ENCODE measurements around the gene LIPK. TPM values are rescaled to one million over a fixed set of nuclear protein-coding genes. Genes with fewer than 3 reads are reported as not detected.
"Not testable (repeated sequence)": the region's sequence is repeated elsewhere in the genome, so short reads cannot be mapped to it uniquely, and the experiment has no call there.

The LIPK gene
- polyA plus RNA-seq, 6 donors from 2014 or later: not detected

GRCh38 chr10:88733215-88733614 lies 27.2 kb downstream of the LIPK start:
- Mint-ChIP-seq H3K4me3 (no peak overlapping the region), H3K27me3 (peaks cover 0 to 6% (median 2%) of the 10 kb centered on the region in 3 donors), H3K27ac (no peak overlapping the region), H3K4me1 (peaks cover 7 to 16% (median 10%) of the 10 kb centered on the region in 3 donors), H3K9me3 (no peaks in the 10 kb centered on the region), H3K36me3 (no peaks in the 10 kb centered on the region)
- peak; percentile 43 to 49 for ATAC-seq (ENCODE audit: low read depth in 2 of 2)
- no peak for DNase-seq

DNA sequence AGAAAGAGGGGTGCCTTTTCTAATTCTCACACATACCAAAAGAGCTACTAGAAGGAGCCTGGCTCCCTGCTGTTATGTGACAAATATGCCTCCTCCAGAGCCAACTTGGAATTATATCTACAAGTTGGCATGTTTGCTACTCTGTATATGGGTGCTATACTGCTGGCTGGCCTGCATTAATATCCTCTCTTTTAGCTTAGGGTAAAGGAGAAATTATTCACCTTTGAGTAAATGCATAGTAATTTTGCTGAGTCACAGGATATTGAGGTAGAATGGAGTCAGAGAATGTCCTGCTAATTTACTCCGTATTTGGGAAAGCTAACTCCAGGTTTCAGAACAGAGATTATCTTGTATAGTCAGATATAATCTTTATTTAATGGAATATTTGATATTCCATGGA lies 29.6 kb downstream of the LIPK start:
- DNase-seq: no peak
- Mint-ChIP-seq H3K4me3 (no peak overlapping the region), H3K4me1 (peaks cover 7 to 16% (median 10%) of the 10 kb centered on the region in 3 donors), H3K27ac (no peak overlapping the region), H3K9me3 (no peaks in the 10 kb centered on the region), H3K36me3 (no peaks in the 10 kb centered on the region), H3K27me3 (peaks cover 7 to 26% (median 8%) of the 10 kb centered on the region in 3 donors)
- ATAC-seq (ENCODE audit: low read depth in 2 of 2): no peak

DNA sequence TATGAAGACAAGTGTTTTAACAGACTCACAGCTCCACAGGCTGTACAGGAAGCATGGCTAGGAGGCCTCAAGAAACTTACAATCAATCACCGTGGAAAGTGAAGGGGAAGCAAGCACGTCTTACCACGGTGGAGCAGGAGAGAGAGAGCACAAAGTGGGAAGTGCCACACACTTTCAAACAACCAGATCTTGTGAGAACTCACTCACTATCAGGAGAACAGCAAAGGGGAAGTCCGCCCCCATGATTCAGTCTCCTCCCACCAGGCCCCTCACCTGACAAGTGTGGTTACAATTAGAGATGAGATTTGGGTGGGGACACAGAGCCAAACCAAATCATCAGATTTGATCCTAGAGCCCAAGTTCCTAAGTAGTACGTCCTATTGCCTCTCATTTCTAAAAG lies 35.9 kb downstream of the LIPK start:
- Mint-ChIP-seq H3K27ac (peak overlapping the region in 1 of 6 donors; percentile 19), H3K27me3 (peaks cover 18 to 57% (median 36%) of the 10 kb centered on the region in 3 donors), H3K36me3 (peaks cover 4 to 12% of the 10 kb centered on the region in 2 donors), H3K9me3 (peaks cover 0 to 22% (median 10%) of the 10 kb centered on the region in 7 donors)
- DNase-seq, H3K4me1 Mint-ChIP-seq, H3K4me3 Mint-ChIP-seq: not testable (repeated sequence)
- ATAC-seq (ENCODE audit: low read depth in 2 of 2): peak in 1 of 2 donors; percentile 13

DNA sequence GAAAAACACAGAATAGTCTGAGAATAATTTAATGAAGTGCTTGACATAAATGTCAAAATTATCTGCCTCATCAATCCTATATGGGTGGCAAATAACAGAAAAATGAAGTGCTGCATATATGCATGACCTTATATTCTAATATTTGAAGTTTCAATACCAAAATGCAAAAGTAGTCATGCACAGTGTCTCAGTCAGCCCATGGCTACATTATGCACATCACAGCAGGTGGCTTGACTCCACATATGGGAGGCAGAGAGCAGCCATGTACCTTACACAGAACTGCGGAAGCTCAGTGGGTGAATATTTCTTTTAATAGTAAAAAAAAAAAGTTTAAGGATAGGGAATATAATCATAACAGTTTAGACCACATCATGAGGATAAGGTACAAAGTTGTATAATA lies 36.4 kb downstream of the LIPK start:
- H3K27ac Mint-ChIP-seq: no peak overlapping the region
- ATAC-seq (ENCODE audit: low read depth in 2 of 2): no peak
- no peak for DNase-seq
- H3K27me3 Mint-ChIP-seq: peaks cover 18 to 57% (median 39%) of the 10 kb centered on the region in 3 donors
- H3K36me3 Mint-ChIP-seq: peaks cover 4 to 12% of the 10 kb centered on the region in 2 donors
- H3K9me3 Mint-ChIP-seq: peaks cover 0 to 22% (median 10%) of the 10 kb centered on the region in 7 donors
- no peak overlapping the region for H3K4me3 Mint-ChIP-seq
- H3K4me1 Mint-ChIP-seq: peaks cover 0 to 6% (median 4%) of the 10 kb centered on the region in 3 donors

DNA sequence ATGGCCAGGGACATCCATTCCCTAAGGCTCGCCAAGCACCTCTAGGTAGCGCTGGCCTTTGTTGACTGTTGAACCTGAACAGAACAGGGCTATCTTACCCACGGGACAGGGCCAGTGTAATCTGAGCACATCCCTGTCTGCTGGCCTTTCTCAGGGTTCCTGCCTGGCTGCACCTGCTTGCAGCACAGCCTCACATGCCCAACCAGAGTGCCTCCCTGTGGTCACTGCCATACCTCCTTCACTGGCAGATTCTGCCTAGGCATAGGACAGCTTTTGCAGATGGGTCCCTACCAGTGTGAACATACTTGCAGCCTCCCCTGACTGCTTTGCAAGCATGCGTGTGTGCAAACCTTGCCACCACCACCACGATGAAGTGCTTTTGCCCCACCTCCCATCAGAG lies 38.0 kb downstream of the LIPK start:
- DNase-seq: no peak
- Mint-ChIP-seq H3K4me3 (no peak overlapping the region), H3K27ac (no peak overlapping the region), H3K9me3 (peaks cover 0 to 22% (median 11%) of the 10 kb centered on the region in 7 donors), H3K4me1 (peaks cover 0 to 6% (median 4%) of the 10 kb centered on the region in 3 donors), H3K27me3 (peaks cover 14 to 51% (median 32%) of the 10 kb centered on the region in 3 donors), H3K36me3 (peaks cover 4 to 12% of the 10 kb centered on the region in 2 donors)
- no peak for ATAC-seq (ENCODE audit: low read depth in 2 of 2)

DNA sequence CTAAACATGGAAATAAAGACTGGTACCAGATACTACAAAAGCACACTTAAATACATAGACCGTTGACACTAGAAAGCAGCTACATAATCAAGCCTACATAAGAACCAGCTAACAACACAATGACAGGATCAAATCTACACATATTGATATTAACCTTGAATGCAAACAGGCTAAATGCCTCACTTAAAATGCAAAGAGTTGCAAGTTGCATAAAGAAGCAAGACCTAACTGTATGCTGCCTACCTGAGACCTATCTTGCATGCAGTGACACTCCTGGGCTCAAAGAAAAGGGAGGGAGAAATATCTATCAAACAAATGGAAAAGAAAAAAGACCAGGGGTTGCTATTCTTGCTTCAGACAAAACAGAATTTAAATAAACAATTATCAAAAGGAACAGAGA lies 39.6 kb downstream of the LIPK start:
- DNase-seq: no peak
- H3K4me3 Mint-ChIP-seq: no peak overlapping the region
- H3K27ac Mint-ChIP-seq: no peak overlapping the region
- peaks cover 0 to 22% (median 11%) of the 10 kb centered on the region in 7 donors for H3K9me3 Mint-ChIP-seq
- peaks cover 4 to 12% of the 10 kb centered on the region in 2 donors for H3K36me3 Mint-ChIP-seq
- peaks cover 10 to 39% (median 32%) of the 10 kb centered on the region in 3 donors for H3K27me3 Mint-ChIP-seq
- peaks cover 0 to 6% (median 4%) of the 10 kb centered on the region in 3 donors for H3K4me1 Mint-ChIP-seq
- no peak for ATAC-seq (ENCODE audit: low read depth in 2 of 2)

- H3K27ac Mint-ChIP-seq: no peak overlapping the region
Measured at GRCh38 chr10:88754287-88754686, 48.2 kb downstream of the LIPK start.

DNA sequence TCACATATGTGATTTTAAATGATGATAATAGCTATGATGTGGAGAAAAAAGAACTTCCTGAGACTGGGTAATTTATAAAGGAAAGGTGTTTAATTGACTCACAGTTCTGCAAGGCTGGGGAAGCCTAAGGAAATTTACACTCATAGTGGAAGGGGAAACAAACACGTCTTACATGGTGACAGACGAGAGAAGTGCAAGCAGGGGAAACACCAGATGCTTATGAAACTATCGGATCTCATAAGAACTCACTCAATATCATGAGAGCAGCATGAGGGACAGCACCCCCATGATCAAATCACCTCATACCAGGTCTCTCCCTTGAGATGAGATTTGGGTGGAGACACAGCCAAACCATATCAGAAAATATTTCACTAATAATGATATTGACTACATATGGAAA lies 49.7 kb downstream of the LIPK start:
- no peak for ATAC-seq (ENCODE audit: low read depth in 2 of 2)
- Mint-ChIP-seq H3K4me1 (peaks cover 5 to 7% (median 7%) of the 10 kb centered on the region in 3 donors), H3K36me3 (no peaks in the 10 kb centered on the region), H3K27me3 (no peaks in the 10 kb centered on the region), H3K9me3 (no peaks in the 10 kb centered on the region), H3K4me3 (no peak overlapping the region), H3K27ac (no peak overlapping the region)
- no peak for DNase-seq

More at GRCh38 chr10:88754287-88754686, 48.2 kb downstream of the LIPK start:
- no peaks in the 10 kb centered on the region for H3K4me1 Mint-ChIP-seq
- DNase-seq: no peak
- H3K27me3 Mint-ChIP-seq: no peaks in the 10 kb centered on the region
- H3K9me3 Mint-ChIP-seq: no peaks in the 10 kb centered on the region
- no peak overlapping the region for H3K4me3 Mint-ChIP-seq
- no peaks in the 10 kb centered on the region for H3K36me3 Mint-ChIP-seq
- ATAC-seq (ENCODE audit: low read depth in 2 of 2): no peak

DNA sequence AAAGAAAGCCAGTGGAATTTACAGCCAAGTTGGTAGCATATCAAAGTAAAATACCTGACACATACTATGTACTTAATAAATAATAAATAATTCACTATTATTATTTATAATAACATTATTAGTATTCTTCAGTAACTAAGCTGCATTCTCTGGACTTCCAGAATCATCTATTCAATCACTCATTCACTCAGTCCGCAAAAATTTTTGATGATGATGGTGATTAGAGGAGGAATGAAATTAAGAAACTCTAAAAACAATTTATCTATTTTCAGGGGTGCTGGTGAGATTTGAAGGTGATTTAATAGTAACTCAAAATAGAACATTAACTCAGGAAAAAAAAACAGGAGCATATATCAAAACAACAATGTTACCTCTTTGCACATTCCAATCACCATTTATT lies 50.6 kb downstream of the LIPK start:
- DNase-seq (no peak), ATAC-seq (ENCODE audit: low read depth in 2 of 2) (no peak)
- H3K4me3 Mint-ChIP-seq: no peak overlapping the region
- no peaks in the 10 kb centered on the region for H3K36me3 Mint-ChIP-seq
- H3K27me3 Mint-ChIP-seq: no peaks in the 10 kb centered on the region
- peaks cover 5 to 7% (median 7%) of the 10 kb centered on the region in 3 donors for H3K4me1 Mint-ChIP-seq
- H3K27ac Mint-ChIP-seq: no peak overlapping the region
- H3K9me3 Mint-ChIP-seq: no peaks in the 10 kb centered on the region

DNA sequence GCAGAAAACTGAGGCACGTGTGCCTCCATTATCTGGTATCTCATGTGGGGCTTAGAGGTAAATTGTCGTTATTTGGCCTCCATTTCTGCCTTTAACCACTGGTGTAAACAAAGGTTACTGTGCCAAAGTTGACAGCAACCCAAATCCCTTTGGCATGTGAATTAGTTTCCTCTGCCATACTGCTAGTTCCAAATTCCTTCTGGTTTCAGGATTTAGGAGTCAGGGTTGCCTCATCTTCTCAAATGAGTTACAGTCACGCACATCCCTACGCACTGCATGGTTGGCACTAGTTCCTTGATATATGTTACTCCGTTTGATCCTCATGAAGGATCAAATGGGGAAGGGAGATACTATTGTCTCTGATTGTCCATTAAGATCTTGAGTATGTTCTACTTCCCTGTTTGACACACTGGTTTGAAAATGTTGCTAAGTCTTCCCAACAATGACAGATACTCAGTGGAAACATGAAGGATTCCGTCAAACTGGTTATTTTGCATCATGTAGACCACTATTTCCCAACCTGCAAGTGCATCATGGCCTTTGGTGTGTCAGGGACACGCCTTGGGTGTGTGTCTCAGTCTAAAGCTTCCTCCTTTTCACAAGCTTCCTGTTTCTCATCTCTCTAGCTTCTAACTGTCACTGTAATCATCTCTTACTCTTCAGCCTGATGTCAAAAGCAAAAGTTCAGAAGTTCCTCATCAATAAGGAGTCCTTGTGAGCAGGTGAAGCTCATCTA lies 53.5 kb downstream of the LIPK start, which contains the start of gene LIPN:
Gene LIPN (plus strand): TSS at position 655 of the 736 bp plus-strand sequence. CDS start 1,386 bp downstream, outside the sequence.
- peaks cover 5 to 7% (median 7%) of the 10 kb centered on the region in 3 donors for H3K4me1 Mint-ChIP-seq
- DNase-seq (peak; percentile 1), ATAC-seq (ENCODE audit: low read depth in 2 of 2) (peak; percentile 46 to 71)
- no peaks in the 10 kb centered on the region for H3K27me3 Mint-ChIP-seq
- no peaks in the 10 kb centered on the region for H3K36me3 Mint-ChIP-seq
- no peaks in the 10 kb centered on the region for H3K9me3 Mint-ChIP-seq
- H3K27ac Mint-ChIP-seq: peak within 1 kb of the TSS in 1 of 6 donors; percentile 67
- H3K4me3 Mint-ChIP-seq: peak within 1 kb of the TSS in 2 of 8 donors; percentile 0 to 1

DNA sequence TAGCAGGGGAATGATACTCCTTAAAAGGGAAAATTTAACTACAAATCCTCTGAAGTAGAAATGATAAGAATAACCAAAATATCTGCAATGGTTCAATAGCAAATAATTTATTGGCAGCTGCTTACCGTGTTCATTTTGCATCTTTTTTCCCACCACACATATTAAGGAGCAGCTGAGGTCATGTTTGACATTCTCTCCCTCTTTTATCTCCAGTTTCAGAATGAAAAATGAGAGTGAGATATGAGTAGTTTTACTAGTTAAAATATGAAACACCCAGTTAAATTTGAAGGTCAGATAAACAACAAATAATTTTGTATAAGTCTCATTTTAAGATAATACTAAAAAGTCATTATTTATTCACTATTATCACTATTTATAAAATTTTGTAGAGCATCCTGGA lies 56.9 kb downstream of the LIPK start:
- Mint-ChIP-seq H3K27ac (no peak overlapping the region), H3K4me3 (no peak overlapping the region), H3K9me3 (no peaks in the 10 kb centered on the region), H3K4me1 (peaks cover 5 to 7% (median 7%) of the 10 kb centered on the region in 3 donors), H3K36me3 (no peaks in the 10 kb centered on the region), H3K27me3 (no peaks in the 10 kb centered on the region)
- no peak for ATAC-seq (ENCODE audit: low read depth in 2 of 2)
- no peak for DNase-seq

- Mint-ChIP-seq H3K9me3 (no peaks in the 10 kb centered on the region), H3K4me1 (peaks cover 5 to 7% (median 7%) of the 10 kb centered on the region in 3 donors), H3K36me3 (no peaks in the 10 kb centered on the region), H3K27ac (no peak overlapping the region), H3K4me3 (no peak overlapping the region), H3K27me3 (no peaks in the 10 kb centered on the region)
- DNase-seq (no peak), ATAC-seq (ENCODE audit: low read depth in 2 of 2) (no peak)
Measured at GRCh38 chr10:88763441-88763840, 57.4 kb downstream of the LIPK start.

DNA sequence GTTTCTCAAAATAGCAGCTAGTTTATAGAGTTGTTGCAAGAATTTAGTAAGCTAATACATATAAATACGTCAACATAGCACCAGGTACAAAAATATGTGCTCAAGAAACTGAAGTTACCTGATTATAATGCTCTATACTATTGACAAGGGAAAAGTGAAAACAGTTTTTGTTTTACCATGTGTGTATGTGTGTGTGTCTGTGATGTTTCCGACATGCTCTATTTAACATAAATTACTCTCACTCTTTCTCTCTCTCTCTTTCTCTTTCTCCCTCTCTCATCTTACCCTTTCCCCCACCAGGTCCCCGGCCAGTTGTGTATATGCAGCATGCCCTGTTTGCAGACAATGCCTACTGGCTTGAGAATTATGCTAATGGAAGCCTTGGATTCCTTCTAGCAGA lies 58.1 kb downstream of the LIPK start:
- no peaks in the 10 kb centered on the region for H3K36me3 Mint-ChIP-seq
- ATAC-seq (ENCODE audit: low read depth in 2 of 2) (no peak), DNase-seq (no peak)
- H3K4me3 Mint-ChIP-seq: no peak overlapping the region
- no peaks in the 10 kb centered on the region for H3K9me3 Mint-ChIP-seq
- H3K27me3 Mint-ChIP-seq: no peaks in the 10 kb centered on the region
- H3K4me1 Mint-ChIP-seq: peaks cover 5 to 7% (median 7%) of the 10 kb centered on the region in 3 donors
- no peak overlapping the region for H3K27ac Mint-ChIP-seq

DNA sequence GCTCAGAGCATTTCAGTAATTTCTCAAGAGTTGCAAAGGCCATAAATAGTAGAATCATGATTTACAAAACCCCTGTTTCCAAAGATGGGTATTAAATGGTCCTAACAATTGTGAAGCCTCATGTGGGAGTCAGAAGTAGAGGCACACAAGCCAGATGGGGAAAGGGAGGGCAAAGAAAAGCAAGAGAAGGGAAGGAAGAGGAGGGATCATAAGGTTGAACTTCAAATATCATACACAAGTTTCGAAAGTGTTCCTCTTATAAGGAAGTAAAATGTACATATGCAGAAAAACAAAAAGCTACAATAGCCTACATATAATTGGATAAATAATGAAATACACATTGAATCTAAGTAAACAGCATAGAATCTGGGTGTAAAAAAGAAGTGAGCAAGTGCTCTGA lies 59.8 kb downstream of the LIPK start:
- Mint-ChIP-seq H3K4me1 (no peaks in the 10 kb centered on the region), H3K4me3 (no peak overlapping the region), H3K9me3 (no peaks in the 10 kb centered on the region), H3K36me3 (no peaks in the 10 kb centered on the region), H3K27me3 (no peaks in the 10 kb centered on the region), H3K27ac (no peak overlapping the region)
- no peak for DNase-seq
- no peak for ATAC-seq (ENCODE audit: low read depth in 2 of 2)

All from naive B cell (primary cell).